ENCODE measurements around the gene GALNT15.

GALNT15 gene, protein sequence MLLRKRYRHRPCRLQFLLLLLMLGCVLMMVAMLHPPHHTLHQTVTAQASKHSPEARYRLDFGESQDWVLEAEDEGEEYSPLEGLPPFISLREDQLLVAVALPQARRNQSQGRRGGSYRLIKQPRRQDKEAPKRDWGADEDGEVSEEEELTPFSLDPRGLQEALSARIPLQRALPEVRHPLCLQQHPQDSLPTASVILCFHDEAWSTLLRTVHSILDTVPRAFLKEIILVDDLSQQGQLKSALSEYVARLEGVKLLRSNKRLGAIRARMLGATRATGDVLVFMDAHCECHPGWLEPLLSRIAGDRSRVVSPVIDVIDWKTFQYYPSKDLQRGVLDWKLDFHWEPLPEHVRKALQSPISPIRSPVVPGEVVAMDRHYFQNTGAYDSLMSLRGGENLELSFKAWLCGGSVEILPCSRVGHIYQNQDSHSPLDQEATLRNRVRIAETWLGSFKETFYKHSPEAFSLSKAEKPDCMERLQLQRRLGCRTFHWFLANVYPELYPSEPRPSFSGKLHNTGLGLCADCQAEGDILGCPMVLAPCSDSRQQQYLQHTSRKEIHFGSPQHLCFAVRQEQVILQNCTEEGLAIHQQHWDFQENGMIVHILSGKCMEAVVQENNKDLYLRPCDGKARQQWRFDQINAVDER

DNA sequence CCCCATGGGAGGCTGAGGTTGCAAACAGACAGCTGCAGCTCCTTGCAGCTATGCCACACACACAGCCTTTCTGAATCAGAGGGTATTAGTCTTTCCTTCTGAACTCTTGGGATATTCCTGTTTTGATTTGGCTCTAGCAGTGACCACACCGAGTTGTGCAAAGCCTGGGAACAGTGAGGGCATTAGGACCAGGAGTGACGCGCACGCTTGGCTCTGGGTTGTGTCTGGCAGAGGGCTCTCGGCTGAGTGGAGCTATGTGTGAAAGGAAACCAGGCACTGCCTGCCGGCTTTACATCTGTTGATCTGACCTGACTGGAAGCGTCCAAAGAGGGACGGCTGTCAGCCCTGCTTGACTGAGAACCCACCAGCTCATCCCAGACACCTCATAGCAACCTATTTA lies at the start of gene GALNT15:
Gene GALNT15, plus strand, starts transcription at position 292 of the 400 bp plus-strand sequence. CDS start 472 bp downstream, outside the sequence.
- no peak for DNase-seq (ENCODE audit: low read depth)

DNA sequence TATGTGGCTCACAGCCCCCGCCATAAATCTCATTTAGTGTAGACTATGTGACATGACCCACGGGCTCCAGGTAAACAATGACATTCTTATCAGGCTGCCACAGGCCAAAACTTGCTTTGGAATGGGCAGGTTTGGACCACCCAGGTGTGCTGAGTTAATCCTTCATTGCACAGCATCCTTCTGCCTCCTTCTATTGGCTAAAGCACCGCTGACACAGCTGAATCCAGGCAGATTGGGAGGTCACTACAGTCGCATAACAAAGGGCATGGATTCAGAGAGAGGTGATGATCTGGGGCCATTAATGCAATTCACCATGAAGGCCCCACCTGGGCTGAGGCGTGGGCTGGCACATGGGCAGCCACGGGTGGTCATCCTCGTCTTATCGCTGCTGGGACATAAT lies 47.8 kb upstream of the GALNT15 start:
- DNase-seq (ENCODE audit: low read depth): no peak

DNA sequence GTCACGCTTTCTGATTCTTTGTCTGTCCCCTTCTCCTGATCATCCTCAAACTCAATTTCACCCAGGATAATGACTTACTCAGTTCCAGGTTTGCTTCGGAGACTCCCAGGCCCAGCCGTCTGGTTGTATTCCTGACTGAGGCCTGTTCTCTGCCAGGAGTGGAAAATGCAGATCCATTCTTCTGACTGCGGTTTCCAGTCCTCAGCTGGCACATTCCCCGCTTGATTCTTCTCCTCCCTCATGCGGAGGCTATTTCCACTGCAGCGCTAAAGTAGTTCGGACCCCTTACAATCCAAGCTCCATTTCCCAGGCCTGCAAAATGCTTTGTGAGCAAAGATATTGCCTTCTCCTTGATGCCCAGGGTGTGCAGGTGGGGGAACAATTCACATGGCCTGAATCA lies 47.2 kb upstream of the GALNT15 start:
- DNase-seq (ENCODE audit: low read depth): no peak

DNA sequence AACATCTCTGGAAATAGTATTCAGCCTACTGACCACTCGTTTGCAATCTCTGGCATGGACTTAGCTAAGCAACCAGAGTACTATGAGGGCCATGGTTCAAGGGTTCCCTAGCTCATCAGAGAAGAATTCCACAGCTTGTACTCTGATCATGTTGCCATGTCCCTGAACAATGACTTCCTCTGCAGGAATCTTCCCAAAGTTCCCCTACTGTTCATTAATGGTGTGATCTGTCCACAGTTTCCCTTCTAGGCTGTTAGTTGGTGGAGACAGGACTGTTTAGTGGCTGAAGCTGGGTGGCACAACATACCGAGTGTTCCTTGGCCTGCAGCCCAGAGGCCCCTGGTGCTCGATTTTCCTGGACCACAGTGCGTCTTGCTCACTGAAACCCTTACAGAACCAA lies 44.4 kb upstream of the GALNT15 start:
- DNase-seq (ENCODE audit: low read depth): no peak

DNA sequence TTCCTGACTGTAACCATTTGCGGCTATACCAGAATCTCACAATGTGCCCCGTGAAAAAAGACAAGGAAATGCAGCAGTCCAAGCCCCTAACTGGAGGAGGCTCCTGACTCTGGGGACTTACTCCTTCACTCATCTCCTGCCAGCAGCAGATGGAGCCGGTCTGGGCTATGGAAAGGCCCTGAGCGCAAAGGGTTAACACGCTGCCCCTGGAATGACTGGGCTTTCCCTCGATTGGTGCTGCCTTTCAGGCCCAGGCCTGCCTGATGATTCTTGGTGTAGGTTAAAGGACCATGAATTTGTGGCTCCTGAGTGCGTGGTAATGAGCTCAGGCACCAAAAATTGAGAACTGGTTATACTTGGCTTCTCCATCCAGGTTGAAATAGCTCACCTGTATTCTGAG lies 42.3 kb upstream of the GALNT15 start:
- DNase-seq (ENCODE audit: low read depth): no peak

DNA sequence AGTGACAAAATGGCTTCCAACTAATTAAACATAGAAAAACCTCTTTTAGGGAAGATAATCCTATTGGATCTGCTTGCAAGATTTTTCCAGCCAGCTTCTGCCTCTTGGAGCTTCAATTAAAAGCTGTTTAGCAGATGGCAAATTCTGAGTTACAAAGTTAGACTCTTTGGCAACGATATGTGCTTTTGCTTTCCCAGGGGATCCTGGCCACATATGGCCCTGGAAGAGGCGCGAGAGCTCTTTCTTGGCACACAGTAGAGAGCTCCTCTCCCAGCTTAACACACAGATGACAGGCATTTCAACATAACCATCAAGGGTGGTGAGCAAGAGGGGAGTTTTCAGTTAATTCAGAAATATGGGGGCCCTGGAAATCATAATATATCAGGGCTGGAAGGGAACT lies 41.6 kb upstream of the GALNT15 start:
- DNase-seq (ENCODE audit: low read depth): no peak

DNA sequence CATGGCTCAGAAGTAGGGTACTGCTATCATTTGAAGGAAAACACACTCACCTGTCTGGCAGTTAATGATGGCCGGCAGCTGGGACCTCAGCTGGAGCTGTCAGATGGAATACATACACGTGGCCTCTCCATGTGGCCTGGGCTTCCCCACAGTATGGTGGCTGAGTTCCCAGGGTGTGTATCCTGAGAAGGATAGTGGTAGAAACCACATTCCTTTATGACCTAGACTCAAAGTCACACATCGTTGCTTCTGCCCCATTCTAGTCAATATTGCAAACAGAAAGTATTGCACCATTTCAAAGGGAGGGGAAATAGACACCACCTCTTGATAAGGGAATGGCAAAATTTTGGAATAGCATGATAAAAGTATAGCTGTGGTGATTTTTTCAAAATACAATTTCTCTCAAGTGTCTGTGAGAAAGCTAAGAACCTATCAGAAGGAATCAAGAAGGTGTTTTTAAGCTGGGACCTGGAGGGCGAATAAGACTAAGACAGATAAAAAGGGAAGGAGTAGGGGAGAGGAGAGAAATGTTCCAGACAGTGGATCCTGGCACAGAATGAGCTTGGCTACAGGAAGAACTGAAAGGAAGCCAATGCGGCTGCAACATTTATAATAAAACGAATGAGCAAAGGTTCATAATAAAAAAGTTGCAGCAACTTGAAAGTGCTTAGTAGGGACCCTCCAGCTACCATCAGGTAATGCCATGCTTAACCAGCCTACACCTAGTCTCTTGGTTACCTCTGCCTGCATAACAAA lies 40.1 kb upstream of the GALNT15 start:
- no peak for DNase-seq (ENCODE audit: low read depth)

DNA sequence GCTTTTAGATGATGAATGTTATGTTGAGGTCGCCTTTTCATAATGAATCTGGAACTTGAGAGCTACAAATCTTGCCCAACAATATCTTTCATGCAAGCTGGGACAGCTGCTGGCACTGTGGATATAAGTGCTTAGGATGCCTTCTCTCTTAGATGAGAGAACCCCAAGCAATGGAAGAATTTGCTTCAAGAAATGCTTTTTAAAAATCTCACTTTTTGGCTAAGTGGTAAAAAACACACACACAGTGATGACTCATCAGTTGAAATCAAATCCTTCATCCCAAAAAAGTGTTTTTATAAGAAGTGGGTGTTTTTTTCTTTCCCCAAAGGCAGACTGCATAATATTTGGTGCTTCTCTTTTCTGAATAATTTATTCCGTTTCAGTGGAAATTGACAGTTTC lies 38.4 kb upstream of the GALNT15 start:
- DNase-seq (ENCODE audit: low read depth): no peak

DNA sequence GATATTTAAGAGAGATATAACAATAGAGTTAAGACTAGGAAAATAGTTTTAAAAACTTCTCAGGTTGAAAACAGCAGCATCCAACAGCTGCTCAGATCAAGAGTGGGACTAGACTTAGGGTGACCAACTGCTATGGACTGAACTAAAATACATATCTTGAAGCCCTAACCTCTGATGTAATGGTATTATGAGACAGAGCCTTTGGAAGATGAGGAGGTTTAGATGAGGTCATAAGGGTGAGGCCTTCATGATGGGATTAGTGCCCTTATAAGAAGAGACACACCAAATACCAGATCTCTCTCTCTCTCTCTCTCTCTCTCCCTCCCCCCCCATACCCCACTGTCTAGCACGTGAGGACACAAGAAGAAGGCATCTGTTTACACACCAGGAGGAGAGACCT lies 37.4 kb upstream of the GALNT15 start:
- no peak for DNase-seq (ENCODE audit: low read depth)

DNA sequence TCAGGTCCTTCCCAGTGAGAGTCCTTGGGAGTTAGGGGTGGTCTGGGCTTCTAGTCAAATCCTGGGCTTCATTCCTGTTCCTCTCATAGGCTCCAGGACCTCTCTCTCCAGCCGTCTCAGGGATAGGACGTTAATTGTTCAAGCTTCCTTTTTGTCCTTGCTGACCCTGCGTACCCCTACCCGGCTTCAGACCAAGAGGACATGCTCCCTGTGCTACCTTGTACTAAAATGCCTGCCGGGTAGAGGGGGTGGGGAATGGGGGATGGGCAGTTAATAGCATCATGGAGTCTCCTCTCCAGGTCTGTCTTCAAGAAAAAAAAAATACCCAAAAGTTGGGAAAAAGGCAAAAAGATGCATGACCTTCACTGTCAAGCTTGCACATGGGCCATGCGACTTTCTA lies 36.5 kb upstream of the GALNT15 start:
- DNase-seq (ENCODE audit: low read depth): no peak

DNA sequence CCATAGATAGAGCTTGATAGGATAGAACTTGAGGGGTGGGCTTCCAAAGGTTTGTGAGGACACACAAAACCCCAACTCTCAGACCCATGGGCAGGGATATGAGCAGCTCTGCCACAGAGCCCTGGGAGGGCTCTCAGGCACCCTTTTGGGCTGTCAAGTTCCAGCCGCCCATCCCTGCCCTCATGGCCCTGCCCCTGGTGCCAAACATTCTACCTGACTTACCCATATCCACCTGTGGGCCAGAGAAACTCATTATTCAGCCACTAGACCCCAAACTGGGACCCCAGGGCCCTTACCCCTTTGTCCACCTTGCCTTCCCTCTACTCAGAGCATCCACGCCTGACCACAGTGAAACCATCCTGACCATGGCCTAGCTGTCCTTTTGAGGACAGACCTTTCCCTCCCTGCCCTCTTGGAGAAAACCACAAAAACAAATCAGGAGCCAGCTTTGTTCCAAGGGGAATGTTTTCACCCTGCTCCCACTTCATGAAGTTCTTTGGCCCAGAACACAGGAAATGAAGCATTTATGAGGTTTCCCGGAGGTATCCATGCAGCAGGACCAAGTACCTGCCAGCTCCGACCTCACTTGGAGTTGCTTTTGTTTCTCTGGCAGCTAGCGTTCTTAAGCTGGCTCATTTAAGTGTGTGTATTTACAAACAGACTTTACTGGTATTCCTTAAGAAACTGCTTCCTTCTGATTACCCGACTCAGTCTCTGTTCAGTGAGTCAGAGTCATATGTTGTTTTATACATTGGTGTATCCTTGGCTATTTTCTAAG lies 34.2 kb upstream of the GALNT15 start:
- DNase-seq (ENCODE audit: low read depth): no peak

DNA sequence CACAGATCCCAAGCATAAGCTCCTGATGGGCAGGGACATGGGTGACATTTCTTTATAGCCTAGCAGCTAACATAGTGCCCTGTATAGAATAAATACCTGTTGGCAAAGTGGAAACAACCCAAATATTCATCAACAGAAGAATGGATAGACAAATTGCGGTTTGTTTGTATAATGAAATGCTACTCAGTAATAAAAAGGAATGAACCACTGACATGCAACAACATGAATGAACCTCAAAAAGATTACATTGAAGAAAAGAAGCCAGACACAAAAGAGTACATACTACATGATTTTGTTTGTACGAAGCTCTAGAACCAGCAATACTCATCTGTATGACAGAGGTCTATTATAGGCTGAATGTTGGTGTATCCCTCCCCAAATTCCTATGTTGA lies 33.6 kb upstream of the GALNT15 start:
- DNase-seq (ENCODE audit: low read depth): no peak

DNA sequence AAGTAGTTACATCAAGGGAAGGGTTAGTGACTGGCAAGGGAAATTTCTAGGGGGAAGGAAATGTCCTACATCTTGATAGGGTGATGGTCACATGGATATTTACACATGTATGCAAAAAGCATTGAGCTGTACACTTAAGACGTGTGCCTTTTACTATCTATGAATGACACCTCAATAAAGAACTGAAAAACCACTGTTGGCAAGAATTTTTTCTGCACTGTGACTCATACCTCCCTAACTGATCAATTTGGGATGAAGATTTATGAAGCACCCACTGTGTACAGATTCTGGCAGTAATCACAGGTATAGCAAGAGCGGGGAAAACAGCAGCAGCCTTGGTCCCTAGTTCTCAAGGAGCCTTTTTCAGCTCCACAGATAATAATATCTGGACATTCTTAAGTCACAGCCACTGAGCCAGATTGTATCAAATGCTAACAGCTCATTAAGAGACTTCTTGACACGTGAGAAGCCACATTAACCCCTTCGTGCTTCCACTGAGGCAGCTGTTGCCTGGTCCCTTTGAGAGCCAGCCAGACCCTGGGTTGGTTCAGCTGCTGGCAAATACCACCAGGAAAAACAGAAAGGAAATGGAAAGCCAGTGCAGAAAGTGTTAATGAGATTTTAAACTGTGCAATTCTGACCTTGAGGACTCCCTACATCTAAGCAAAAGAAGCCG lies 32.0 kb upstream of the GALNT15 start:
- DNase-seq (ENCODE audit: low read depth): no peak

DNA sequence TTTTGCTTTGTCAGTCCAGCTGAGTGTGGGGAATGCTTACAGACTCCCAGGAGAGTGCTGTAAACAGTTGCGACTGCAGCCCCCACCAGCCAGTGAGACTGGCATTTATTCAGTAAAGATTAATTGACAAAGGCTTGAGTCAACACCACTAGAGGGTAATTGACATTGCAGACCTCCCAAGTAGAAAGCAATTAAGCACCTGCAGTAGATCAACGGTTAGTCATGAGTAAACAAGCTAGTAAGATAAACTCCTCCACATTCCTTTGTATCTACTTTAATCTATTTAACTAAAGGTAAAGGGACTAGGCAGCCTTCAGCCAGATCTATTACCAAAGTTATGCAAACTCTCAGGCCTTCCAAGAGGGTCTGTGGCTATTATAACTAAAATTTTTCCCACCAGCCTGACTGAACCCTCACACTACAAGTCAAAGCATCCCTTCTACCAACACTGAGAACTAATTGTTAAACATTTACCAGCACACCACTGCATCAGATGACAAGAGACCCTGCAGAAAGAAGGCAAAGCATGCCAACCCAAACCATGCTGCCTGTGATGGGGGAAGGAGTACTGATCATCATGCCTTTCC lies 30.5 kb upstream of the GALNT15 start:
- no peak for DNase-seq (ENCODE audit: low read depth)

DNA sequence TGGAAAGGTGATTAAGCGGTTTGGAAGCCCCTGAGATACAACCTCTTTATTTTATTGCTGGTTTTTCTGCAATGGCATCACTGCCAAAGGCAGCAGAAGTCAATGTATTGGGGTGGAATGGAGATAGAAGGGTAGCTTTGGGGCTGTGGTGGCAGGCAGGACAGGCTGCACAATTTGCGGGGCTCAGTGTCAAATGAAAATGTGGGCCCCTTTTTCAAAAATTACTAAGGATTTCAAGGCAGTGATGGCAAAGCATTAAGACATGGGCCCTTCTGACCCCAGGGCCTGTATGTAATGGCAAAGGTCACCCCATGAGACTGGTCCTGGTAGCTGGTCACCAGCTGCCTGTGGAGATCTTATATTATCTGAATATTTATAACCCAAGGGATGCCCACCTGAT lies 29.3 kb upstream of the GALNT15 start:
- DNase-seq (ENCODE audit: low read depth): no peak

DNA sequence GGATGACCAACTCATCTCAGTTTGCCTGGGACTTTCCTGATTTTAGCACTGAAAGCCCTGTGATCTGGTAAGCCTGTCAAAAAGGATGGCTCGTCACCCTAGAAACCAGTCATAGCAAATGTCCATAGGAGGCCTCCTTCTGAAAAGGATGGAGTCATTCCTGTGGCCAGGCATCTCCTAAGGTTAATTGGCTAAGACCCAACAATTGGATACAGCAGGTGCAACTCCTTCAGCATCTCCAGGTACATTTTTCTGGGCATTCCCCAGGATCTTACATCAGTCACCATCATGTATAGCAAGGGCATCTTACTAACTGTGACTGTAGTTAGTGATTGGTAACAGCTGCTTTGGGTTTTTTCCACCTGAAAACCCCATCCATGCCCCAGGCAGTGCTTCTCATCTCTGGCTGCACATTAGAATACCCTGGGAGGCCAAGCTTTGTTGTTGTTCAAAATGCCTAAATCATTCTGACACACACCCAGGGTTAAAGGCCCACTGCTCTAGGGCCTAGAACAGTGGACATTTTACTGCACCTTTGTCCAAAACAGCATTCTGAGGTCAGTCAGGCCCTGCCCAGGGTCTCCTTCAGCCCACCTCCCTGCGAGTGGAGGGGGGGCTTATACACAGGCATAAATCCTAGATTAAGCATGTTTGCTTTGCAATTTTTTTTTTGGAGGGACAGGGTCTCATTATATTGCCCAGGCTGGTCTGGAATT lies 28.3 kb upstream of the GALNT15 start:
- DNase-seq (ENCODE audit: low read depth): no peak

DNA sequence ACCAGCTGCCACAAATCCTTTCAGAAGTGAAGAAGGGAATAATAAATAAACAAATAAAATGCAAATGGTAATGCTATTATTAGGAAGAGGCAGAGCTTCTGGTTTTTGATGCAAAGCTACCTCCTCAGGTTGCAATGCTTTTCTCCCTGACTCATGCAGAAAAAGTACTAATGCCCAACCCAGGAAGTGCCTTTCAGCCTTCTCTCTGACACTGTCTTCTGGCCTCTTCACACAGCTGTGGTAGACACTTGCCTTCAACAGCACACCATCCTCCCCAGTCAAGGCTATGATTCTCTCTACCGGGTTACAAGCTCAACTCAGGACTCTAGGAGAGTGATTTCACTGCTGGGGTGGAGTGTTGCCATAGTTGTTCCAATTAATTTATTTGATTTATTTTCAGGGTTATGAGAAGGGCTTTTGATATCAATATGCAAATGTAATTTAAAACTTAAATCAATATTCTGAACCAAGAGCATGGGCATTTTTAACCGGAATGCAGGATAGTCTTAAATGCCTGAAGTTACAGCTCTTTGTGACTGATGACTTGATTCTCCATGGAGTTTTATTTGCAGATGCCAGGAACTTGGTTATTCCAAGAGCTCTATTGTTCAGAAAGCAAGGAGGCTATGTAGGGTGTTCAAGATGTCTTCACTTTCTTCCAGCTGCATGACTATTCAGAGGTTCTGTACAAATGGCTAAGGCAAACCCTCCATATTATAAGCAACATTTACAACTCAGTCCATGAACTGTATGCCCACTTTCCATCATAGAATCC lies 27.1 kb upstream of the GALNT15 start:
- no peak for DNase-seq (ENCODE audit: low read depth)

DNA sequence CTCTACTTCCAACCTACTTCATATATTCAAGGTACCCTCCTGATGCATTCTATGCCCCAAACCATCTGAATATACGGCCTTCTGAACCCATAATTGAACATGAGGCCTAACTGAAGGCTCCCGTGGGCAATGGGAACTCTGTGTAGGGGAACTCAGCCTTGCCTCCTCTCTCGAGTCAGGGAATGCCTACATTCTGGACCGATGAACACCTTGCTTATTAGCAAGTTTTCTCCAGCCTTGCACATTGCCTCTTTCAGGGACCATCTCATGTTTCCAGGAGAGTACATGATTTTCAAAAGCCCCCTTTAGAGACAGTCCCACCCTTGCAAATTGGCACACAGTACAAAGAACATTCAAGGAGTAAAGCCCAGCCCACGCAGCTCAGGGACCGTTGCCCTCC lies 26.3 kb upstream of the GALNT15 start:
- no peak for DNase-seq (ENCODE audit: low read depth)

DNA sequence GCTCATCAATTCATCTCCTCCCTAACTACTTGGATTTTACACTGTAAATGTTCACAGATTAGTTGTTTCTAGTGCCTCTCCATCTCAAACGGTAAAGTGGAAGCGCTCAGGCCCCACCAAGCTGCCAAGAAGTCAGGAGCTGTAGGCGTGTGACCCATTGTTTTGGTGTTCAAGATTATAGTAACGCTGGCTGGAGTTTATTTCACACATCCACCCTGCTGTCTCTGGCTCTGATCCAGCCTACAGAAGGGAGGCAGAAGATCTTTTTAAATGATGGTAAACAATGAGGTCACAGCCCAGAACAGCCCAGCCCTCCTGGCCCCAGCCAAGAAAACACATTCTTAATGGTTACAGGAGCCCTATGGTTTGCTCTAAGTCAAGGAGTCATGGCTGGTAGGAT lies 25.7 kb upstream of the GALNT15 start:
- no peak for DNase-seq (ENCODE audit: low read depth)

DNA sequence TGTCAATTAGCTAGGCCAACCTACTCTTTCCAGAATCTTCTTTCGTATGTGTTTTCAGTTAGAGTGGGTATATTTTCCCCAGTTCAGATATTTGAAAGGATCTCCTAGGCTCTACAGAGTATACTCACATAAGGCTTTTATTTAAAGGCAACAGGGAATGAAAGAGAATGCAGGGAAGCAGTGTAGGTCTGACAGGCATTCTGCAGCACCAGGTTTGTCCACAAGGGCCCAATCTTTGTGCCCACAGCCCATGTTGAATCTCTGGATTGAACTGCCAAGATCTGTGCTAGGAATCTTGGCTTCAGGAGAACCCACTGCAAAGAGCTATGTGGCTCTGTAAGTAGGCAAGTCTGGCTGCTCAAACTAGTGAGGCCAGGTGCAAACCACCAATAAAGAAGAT lies 24.2 kb upstream of the GALNT15 start:
- no peak for DNase-seq (ENCODE audit: low read depth)
